T-cell (primary cell): ENCODE data around the gene ERI3. TPM values are rescaled to one million over a fixed set of nuclear protein-coding genes. Genes with fewer than 3 reads are reported as not detected.
A peak's percentile ranks its signal among the peaks of the same experiment; 100 is the strongest.

Source experiments
- ATAC-seq, 4 experiments: fragments of 200-7000 bp in 3 of 4; fragments of 150-1000 bp in 1 of 4; cut with Tn5 transposase; replicated peaks in 1 of 4; 1 replicate in 3 of 4; 2 replicates in 1 of 4; pipeline ENCODE4 v1.10.0; 2021; ENCODE audit warnings: moderate library complexity in 3 of 4, mild to moderate bottlenecking in 2 of 4, moderate number of reproducible peaks in 1 of 4
- CTCF ChIA-PET, 2 donors: fragments of 300-600 bp; sonication (Branson Sonifier 250); formaldehyde crosslinking; loops; one replicate each; lab custom pipeline; 2022; ENCODE audit warnings: antibody characterized with exemption in 2 of 2; lab: Charles Lee
- POLR2A ChIA-PET, 2 donors: fragments of 300-600 bp; sonication (Branson Sonifier 250); formaldehyde crosslinking; loops; one replicate each; lab custom pipeline; 2022; ENCODE audit warnings: antibody characterized with exemption in 2 of 2; lab: Charles Lee
- DNase-seq, 35 experiments: peaks; one replicate each; pipeline versions ENCODE4 v3.0.0 to v3.0.0-alpha.2; 2013 to 2023
- H3K27ac ChIP-seq: one replicate; pipeline ENCODE4 v1.5.1; 2013; ENCODE audit warnings: low read length
- H3K27me3 ChIP-seq, 2 experiments: replicated peaks in 1 of 2; 1 replicate in 1 of 2; 2 replicates in 1 of 2; pipeline versions ENCODE4 v1.6.1 to v1.7.0; 2013; ENCODE audit warnings: low read length in 1 of 2, mixed read lengths in 1 of 2; ENCODE audit not compliant: control insufficient read depth in 2 of 2, insufficient read depth in 2 of 2; ENCODE audit errors: extremely low read depth in 1 of 2
- H3K36me3 ChIP-seq, 2 donors: 1 replicate in 1 of 2; 2 replicates in 1 of 2; pipeline versions ENCODE4 v1.6.1 to v1.7.0; 2013; ENCODE audit warnings: low read length in 1 of 2; ENCODE audit not compliant: control insufficient read depth in 2 of 2, insufficient read depth in 1 of 2; ENCODE audit errors: extremely low read depth in 1 of 2
- H3K4me1 ChIP-seq, 2 experiments: 1 replicate in 1 of 2; 2 replicates in 1 of 2; pipeline versions ENCODE4 v1.6.1 to v1.7.0; 2013; ENCODE audit warnings: low read length in 2 of 2, mixed read lengths in 1 of 2; ENCODE audit not compliant: insufficient read depth in 2 of 2, control insufficient read depth in 1 of 2; ENCODE audit errors: extremely low read depth in 1 of 2
- H3K4me3 ChIP-seq, 2 donors: 1 replicate in 1 of 2; 2 replicates in 1 of 2; pipeline versions ENCODE4 v1.5.1 to v1.7.0; 2013; ENCODE audit warnings: mild to moderate bottlenecking in 2 of 2, low read length in 1 of 2, moderate library complexity in 1 of 2; ENCODE audit not compliant: control insufficient read depth in 1 of 2; ENCODE audit errors: extremely low read depth in 1 of 2
- H3K9me3 ChIP-seq: 2 replicates; pipeline ENCODE4 v1.7.0; 2013
- H3K27ac Mint-ChIP-seq, 2 donors: one replicate each; pipeline ENCODE4 v1.8.0; 2020 to 2021; ENCODE audit warnings: mild to moderate bottlenecking in 2 of 2, mixed read lengths in 2 of 2
- H3K27me3 Mint-ChIP-seq, 2 donors: one replicate each; pipeline ENCODE4 v1.8.0; 2021 to 2022; ENCODE audit warnings: mixed read lengths in 2 of 2
- H3K36me3 Mint-ChIP-seq: one replicate; pipeline ENCODE4 v1.8.0; 2021; ENCODE audit warnings: mixed read lengths
- H3K4me1 Mint-ChIP-seq, 3 donors: one replicate each; pipeline ENCODE4 v1.8.0; 2020 to 2022; ENCODE audit warnings: mixed read lengths in 3 of 3, mild to moderate bottlenecking in 1 of 3
- H3K4me3 Mint-ChIP-seq, 3 donors: one replicate each; pipeline ENCODE4 v1.8.0; 2020 to 2022; ENCODE audit warnings: mild to moderate bottlenecking in 3 of 3, mixed read lengths in 3 of 3, moderate library complexity in 3 of 3
- H3K9me3 Mint-ChIP-seq, 3 donors: one replicate each; pipeline ENCODE4 v1.8.0; 2020 to 2022; ENCODE audit warnings: mixed read lengths in 3 of 3
- WGBS: methylation state at CpG from one replicate; pipeline ENCODE4 v1.1.5; 2013; ENCODE audit warnings: missing lambda C conversion rate; ENCODE audit not compliant: insufficient coverage; 5-methylcytosine and 5-hydroxymethylcytosine counted together
- total RNA-seq, 35 experiments: library from RNA in 6 of 35; stranded (reverse) in 6 of 35; fragments of 120-200 nt in 1 of 35; gene quantifications; one replicate each; pipeline versions ENCODE4 v1.2.1 to v1.2.4 and lab custom pipeline; 2013 to 2026

ERI3 gene
- total RNA-seq, 5 donors from 2014 or later (not counting 1 experiment from before 2014, with no cell fraction given) = 29.3 to 39.4 (median 33.0) TPM

- Histone ChIP-seq H3K4me1 (peaks cover 0 to 5% of the 10 kb centered on the region in 2 experiments), H3K9me3 (no peaks in the 10 kb centered on the region), H3K27me3 (no peaks in the 10 kb centered on the region), H3K27ac (no peak overlapping the region), H3K4me3 (no peak overlapping the region), H3K36me3 (peaks cover 0 to 10% of the 10 kb centered on the region in 2 donors)
- no peak for DNase-seq
- POLR2A ChIA-PET = no interaction called here
- Mint-ChIP-seq H3K4me3 (no peak overlapping the region), H3K27ac (no peak overlapping the region), H3K27me3 (no peaks in the 10 kb centered on the region), H3K4me1 (peaks cover 5 to 8% (median 5%) of the 10 kb centered on the region in 3 donors), H3K36me3 (peaks cover 31% of the 10 kb centered on the region), H3K9me3 (no peaks in the 10 kb centered on the region)
- no CpG with 5 or more reads among the region's 1 CpG for WGBS
- no peak for ATAC-seq
- CTCF ChIA-PET = no interaction called here
Observed at GRCh38 chr1:44233593-44233992, 121.5 kb downstream of the ERI3 start.

GRCh38 chr1:44230796-44231195 lies 124.3 kb downstream of the ERI3 start:
- H3K27me3 Mint-ChIP-seq = no peaks in the 10 kb centered on the region
- Histone ChIP-seq H3K27me3 (no peaks in the 10 kb centered on the region), H3K4me3 (no peak overlapping the region), H3K27ac (no peak overlapping the region), H3K36me3 (peaks cover 0 to 10% of the 10 kb centered on the region in 2 donors), H3K4me1 (no peaks in the 10 kb centered on the region), H3K9me3 (no peaks in the 10 kb centered on the region)
- ChIA-PET CTCF (no interaction called here), POLR2A (no interaction called here)
- H3K4me1 Mint-ChIP-seq = no peaks in the 10 kb centered on the region
- no peak overlapping the region for H3K27ac Mint-ChIP-seq
- DNase-seq (no peak), ATAC-seq (no peak)
- peaks cover 40% of the 10 kb centered on the region for H3K36me3 Mint-ChIP-seq
- WGBS = no CpG with 5 or more reads among the region's 3 CpGs
- no peak overlapping the region for H3K4me3 Mint-ChIP-seq
- H3K9me3 Mint-ChIP-seq = peaks cover 0 to 3% (median 0%) of the 10 kb centered on the region in 3 donors

GRCh38 chr1:44229435-44230167 lies 125.5 kb downstream of the ERI3 start:
- Histone ChIP-seq H3K36me3 (peaks cover 0 to 10% of the 10 kb centered on the region in 2 donors), H3K4me3 (no peak overlapping the region), H3K27ac (no peak overlapping the region), H3K9me3 (no peaks in the 10 kb centered on the region), H3K27me3 (no peaks in the 10 kb centered on the region), H3K4me1 (no peaks in the 10 kb centered on the region)
- peaks cover 0 to 3% (median 0%) of the 10 kb centered on the region in 3 donors for H3K9me3 Mint-ChIP-seq
- no peak for ATAC-seq
- no peak overlapping the region for H3K27ac Mint-ChIP-seq
- DNase-seq = no peak
- ChIA-PET CTCF (no interaction called here), POLR2A (no interaction called here)
- no peak overlapping the region for H3K4me3 Mint-ChIP-seq
- no peaks in the 10 kb centered on the region for H3K4me1 Mint-ChIP-seq
- 99% methylated on average over 7 of the region's 16 CpGs for WGBS
- H3K27me3 Mint-ChIP-seq = no peaks in the 10 kb centered on the region
- H3K36me3 Mint-ChIP-seq = peaks cover 36% of the 10 kb centered on the region

- Mint-ChIP-seq H3K4me3 (no peak overlapping the region), H3K9me3 (peaks cover 0 to 3% (median 0%) of the 10 kb centered on the region in 3 donors), H3K36me3 (peaks cover 31% of the 10 kb centered on the region), H3K27me3 (no peaks in the 10 kb centered on the region), H3K4me1 (peaks cover 8 to 10% (median 9%) of the 10 kb centered on the region in 3 donors), H3K27ac (no peak overlapping the region)
- CTCF ChIA-PET = interaction anchor here in 1 of 2 donors (0.7 kb wide), 1 partner anchor 11 kb away, joined by 3 read pairs; no protein-coding TSS in a partner anchor
- Histone ChIP-seq H3K36me3 (peaks cover 0 to 10% of the 10 kb centered on the region in 2 donors), H3K27ac (no peak overlapping the region), H3K9me3 (no peaks in the 10 kb centered on the region), H3K4me1 (peaks cover 0 to 4% of the 10 kb centered on the region in 2 experiments), H3K27me3 (no peaks in the 10 kb centered on the region), H3K4me3 (no peak overlapping the region)
- WGBS = no CpG with 5 or more reads among the region's 13 CpGs
- POLR2A ChIA-PET = no interaction called here
- ATAC-seq = no peak
- no peak for DNase-seq
Observed at GRCh38 chr1:44228218-44228617, 126.8 kb downstream of the ERI3 start.

GRCh38 chr1:44227211-44227610 lies 127.8 kb downstream of the ERI3 start:
- 100% methylated on average over 1 of the region's 1 CpG for WGBS
- DNase-seq (no peak), ATAC-seq (no peak)
- Mint-ChIP-seq H3K27me3 (no peaks in the 10 kb centered on the region), H3K9me3 (peaks cover 0 to 3% (median 0%) of the 10 kb centered on the region in 3 donors), H3K36me3 (peaks cover 21% of the 10 kb centered on the region), H3K4me1 (peaks cover 15 to 16% (median 15%) of the 10 kb centered on the region in 3 donors), H3K27ac (peak overlapping the region in 1 of 2 donors; percentile 59), H3K4me3 (no peak overlapping the region)
- Histone ChIP-seq H3K4me1 (peaks cover 0 to 9% of the 10 kb centered on the region in 2 experiments), H3K36me3 (peaks cover 0 to 10% of the 10 kb centered on the region in 2 donors), H3K4me3 (no peak overlapping the region), H3K27me3 (no peaks in the 10 kb centered on the region), H3K9me3 (no peaks in the 10 kb centered on the region), H3K27ac (no peak overlapping the region)
- CTCF ChIA-PET = interaction anchor here (0.6 to 1.3 kb wide), 2 partner anchors 9 to 16 kb away, joined by 3 to 4 read pairs; no protein-coding TSS in a partner anchor
- POLR2A ChIA-PET = no interaction called here

- Mint-ChIP-seq H3K9me3 (peaks cover 0 to 3% (median 0%) of the 10 kb centered on the region in 3 donors), H3K27me3 (no peaks in the 10 kb centered on the region), H3K27ac (no peak overlapping the region), H3K36me3 (peaks cover 18% of the 10 kb centered on the region), H3K4me3 (no peak overlapping the region), H3K4me1 (peaks cover 15 to 16% (median 15%) of the 10 kb centered on the region in 3 donors)
- Histone ChIP-seq H3K36me3 (peaks cover 10 to 14% of the 10 kb centered on the region in 2 donors), H3K4me3 (no peak overlapping the region), H3K9me3 (no peaks in the 10 kb centered on the region), H3K27ac (no peak overlapping the region), H3K4me1 (peaks cover 0 to 9% of the 10 kb centered on the region in 2 experiments), H3K27me3 (no peaks in the 10 kb centered on the region)
- POLR2A ChIA-PET = no interaction called here
- ATAC-seq (no peak), DNase-seq (no peak)
- WGBS = 100% methylated on average over 1 of the region's 2 CpGs
- CTCF ChIA-PET = no interaction called here
Observed at GRCh38 chr1:44225761-44226160, 129.3 kb downstream of the ERI3 start.
